GM23338 (cell line): ENCODE results near the gene MPND.

ENCODE experiments used
- CREB1 ChIP-seq: fragments of 250-450 bp; sonication (Bioruptor Pico); IDR thresholded peaks from 2 replicates; pipeline ENCODE4 v1.5.0; 2020; ENCODE audit warnings: low read depth, mild to moderate bottlenecking, moderate library complexity
- EZH2 ChIP-seq: fragments of 200-600 bp; sonication (generic); IDR thresholded peaks from one replicate; pipeline ENCODE4 v1.8.0; 2017; ENCODE audit warnings: antibody characterized with exemption, mild to moderate bottlenecking, low read depth; ENCODE audit not compliant: unreplicated experiment
- EZH2phosphoT487 ChIP-seq: fragments of 200-600 bp; sonication (generic); IDR thresholded peaks from one replicate; pipeline ENCODE4 v1.8.1; 2018; ENCODE audit warnings: antibody characterized with exemption; ENCODE audit not compliant: unreplicated experiment
- JUNB ChIP-seq: IDR thresholded peaks from one replicate; pipeline ENCODE4 v1.6.1; 2016; ENCODE audit warnings: antibody characterized with exemption; ENCODE audit not compliant: unreplicated experiment
- NANOG ChIP-seq: IDR thresholded peaks from 2 replicates; pipeline ENCODE4 v1.6.1; 2016; ENCODE audit warnings: antibody characterized with exemption, borderline replicate concordance
- POLR2AphosphoS5 ChIP-seq: IDR thresholded peaks from 2 replicates; pipeline ENCODE4 v1.6.1; 2016; ENCODE audit warnings: antibody characterized with exemption, low read depth
- STAT1 ChIP-seq: IDR thresholded peaks from one replicate; pipeline ENCODE4 v1.6.1; 2016; ENCODE audit warnings: antibody characterized with exemption; ENCODE audit not compliant: unreplicated experiment
- ZNF114 ChIP-seq: fragments of 250-450 bp; sonication (Bioruptor Pico); IDR thresholded peaks from 2 replicates; pipeline ENCODE4 v1.5.0; 2020; ENCODE audit warnings: mild to moderate bottlenecking, moderate library complexity
- TF ChIP-seq, protein P1 (sequence below), 2 experiments: fragments of 200-600 bp in 1 of 2; sonication (generic) in 1 of 2; conservative IDR thresholded peaks; 2 replicates each; pipeline versions ENCODE4 v1.5.1 to v1.6.1; 2016 to 2017; ENCODE audit warnings: antibody characterized with exemption in 2 of 2, low read depth in 2 of 2, mild to moderate bottlenecking in 2 of 2, moderate library complexity in 1 of 2
- TF ChIP-seq, protein P2 (sequence below): fragments of 250-450 bp; sonication (Bioruptor Pico); IDR thresholded peaks from 2 replicates; pipeline ENCODE4 v1.5.0; 2020; ENCODE audit warnings: mild to moderate bottlenecking, moderate library complexity
- TF ChIP-seq, protein P3 (sequence below): IDR thresholded peaks from 2 replicates; pipeline ENCODE4 v1.6.1; 2016; ENCODE audit warnings: antibody characterized with exemption
- TF ChIP-seq, protein P4 (sequence below): IDR thresholded peaks from one replicate; pipeline ENCODE4 v1.6.1; 2018; ENCODE audit warnings: antibody characterized with exemption; ENCODE audit not compliant: unreplicated experiment

DNA sequence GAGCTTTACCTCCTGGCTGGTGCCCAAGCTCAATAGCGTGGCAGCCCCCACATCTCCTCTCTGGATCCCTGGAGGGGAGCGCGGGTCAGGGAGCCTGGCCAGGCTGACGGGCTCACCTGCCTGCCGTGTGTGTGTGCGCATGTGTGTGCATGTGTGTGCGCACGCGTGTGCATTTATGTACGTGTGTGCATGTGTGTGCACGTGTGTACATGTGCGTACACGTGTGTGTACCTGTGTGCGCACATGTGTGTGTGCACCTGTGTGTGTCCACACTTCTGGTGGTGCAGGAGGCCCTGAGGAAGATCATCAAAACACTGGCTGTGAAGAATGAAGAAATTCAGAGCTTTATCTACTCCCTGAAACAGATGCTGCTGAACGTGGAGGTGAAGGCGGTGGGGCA, 37.7 kb upstream of the MPND start:
- TF ChIP-seq STAT1 (no peak), EZH2phosphoT487 (no peak), EZH2 (no peak), POLR2AphosphoS5 (no peak), CREB1 (CRISPR knock-in tag) (no peak), ZNF114 (no peak), JUNB (no peak), NANOG (no peak)
- TF ChIP-seq, protein P1, sequence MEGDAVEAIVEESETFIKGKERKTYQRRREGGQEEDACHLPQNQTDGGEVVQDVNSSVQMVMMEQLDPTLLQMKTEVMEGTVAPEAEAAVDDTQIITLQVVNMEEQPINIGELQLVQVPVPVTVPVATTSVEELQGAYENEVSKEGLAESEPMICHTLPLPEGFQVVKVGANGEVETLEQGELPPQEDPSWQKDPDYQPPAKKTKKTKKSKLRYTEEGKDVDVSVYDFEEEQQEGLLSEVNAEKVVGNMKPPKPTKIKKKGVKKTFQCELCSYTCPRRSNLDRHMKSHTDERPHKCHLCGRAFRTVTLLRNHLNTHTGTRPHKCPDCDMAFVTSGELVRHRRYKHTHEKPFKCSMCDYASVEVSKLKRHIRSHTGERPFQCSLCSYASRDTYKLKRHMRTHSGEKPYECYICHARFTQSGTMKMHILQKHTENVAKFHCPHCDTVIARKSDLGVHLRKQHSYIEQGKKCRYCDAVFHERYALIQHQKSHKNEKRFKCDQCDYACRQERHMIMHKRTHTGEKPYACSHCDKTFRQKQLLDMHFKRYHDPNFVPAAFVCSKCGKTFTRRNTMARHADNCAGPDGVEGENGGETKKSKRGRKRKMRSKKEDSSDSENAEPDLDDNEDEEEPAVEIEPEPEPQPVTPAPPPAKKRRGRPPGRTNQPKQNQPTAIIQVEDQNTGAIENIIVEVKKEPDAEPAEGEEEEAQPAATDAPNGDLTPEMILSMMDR (conservative IDR thresholded peaks at IDR 0.05; ENCODE audit: low read depth in 2 of 2) = no peak
- TF ChIP-seq, protein P2, sequence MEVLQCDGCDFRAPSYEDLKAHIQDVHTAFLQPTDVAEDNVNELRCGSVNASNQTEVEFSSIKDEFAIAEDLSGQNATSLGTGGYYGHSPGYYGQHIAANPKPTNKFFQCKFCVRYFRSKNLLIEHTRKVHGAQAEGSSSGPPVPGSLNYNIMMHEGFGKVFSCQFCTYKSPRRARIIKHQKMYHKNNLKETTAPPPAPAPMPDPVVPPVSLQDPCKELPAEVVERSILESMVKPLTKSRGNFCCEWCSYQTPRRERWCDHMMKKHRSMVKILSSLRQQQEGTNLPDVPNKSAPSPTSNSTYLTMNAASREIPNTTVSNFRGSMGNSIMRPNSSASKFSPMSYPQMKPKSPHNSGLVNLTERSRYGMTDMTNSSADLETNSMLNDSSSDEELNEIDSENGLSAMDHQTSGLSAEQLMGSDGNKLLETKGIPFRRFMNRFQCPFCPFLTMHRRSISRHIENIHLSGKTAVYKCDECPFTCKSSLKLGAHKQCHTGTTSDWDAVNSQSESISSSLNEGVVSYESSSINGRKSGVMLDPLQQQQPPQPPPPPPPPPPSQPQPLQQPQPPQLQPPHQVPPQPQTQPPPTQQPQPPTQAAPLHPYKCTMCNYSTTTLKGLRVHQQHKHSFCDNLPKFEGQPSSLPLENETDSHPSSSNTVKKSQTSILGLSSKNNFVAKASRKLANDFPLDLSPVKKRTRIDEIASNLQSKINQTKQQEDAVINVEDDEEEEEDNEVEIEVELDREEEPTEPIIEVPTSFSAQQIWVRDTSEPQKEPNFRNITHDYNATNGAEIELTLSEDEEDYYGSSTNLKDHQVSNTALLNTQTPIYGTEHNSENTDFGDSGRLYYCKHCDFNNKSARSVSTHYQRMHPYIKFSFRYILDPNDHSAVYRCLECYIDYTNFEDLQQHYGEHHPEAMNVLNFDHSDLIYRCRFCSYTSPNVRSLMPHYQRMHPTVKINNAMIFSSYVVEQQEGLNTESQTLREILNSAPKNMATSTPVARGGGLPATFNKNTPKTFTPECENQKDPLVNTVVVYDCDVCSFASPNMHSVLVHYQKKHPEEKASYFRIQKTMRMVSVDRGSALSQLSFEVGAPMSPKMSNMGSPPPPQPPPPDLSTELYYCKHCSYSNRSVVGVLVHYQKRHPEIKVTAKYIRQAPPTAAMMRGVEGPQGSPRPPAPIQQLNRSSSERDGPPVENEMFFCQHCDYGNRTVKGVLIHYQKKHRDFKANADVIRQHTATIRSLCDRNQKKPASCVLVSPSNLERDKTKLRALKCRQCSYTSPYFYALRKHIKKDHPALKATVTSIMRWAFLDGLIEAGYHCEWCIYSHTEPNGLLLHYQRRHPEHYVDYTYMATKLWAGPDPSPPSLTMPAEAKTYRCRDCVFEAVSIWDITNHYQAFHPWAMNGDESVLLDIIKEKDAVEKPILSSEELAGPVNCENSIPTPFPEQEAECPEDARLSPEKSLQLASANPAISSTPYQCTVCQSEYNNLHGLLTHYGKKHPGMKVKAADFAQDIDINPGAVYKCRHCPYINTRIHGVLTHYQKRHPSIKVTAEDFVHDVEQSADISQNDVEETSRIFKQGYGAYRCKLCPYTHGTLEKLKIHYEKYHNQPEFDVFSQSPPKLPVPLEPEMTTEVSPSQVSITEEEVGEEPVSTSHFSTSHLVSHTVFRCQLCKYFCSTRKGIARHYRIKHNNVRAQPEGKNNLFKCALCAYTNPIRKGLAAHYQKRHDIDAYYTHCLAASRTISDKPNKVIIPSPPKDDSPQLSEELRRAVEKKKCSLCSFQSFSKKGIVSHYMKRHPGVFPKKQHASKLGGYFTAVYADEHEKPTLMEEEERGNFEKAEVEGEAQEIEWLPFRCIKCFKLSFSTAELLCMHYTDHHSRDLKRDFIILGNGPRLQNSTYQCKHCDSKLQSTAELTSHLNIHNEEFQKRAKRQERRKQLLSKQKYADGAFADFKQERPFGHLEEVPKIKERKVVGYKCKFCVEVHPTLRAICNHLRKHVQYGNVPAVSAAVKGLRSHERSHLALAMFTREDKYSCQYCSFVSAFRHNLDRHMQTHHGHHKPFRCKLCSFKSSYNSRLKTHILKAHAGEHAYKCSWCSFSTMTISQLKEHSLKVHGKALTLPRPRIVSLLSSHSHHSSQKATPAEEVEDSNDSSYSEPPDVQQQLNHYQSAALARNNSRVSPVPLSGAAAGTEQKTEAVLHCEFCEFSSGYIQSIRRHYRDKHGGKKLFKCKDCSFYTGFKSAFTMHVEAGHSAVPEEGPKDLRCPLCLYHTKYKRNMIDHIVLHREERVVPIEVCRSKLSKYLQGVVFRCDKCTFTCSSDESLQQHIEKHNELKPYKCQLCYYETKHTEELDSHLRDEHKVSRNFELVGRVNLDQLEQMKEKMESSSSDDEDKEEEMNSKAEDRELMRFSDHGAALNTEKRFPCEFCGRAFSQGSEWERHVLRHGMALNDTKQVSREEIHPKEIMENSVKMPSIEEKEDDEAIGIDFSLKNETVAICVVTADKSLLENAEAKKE (CRISPR knock-in tag) = no peak
- TF ChIP-seq, protein P3, sequence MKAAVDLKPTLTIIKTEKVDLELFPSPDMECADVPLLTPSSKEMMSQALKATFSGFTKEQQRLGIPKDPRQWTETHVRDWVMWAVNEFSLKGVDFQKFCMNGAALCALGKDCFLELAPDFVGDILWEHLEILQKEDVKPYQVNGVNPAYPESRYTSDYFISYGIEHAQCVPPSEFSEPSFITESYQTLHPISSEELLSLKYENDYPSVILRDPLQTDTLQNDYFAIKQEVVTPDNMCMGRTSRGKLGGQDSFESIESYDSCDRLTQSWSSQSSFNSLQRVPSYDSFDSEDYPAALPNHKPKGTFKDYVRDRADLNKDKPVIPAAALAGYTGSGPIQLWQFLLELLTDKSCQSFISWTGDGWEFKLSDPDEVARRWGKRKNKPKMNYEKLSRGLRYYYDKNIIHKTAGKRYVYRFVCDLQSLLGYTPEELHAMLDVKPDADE = no peak
- TF ChIP-seq, protein P4, sequence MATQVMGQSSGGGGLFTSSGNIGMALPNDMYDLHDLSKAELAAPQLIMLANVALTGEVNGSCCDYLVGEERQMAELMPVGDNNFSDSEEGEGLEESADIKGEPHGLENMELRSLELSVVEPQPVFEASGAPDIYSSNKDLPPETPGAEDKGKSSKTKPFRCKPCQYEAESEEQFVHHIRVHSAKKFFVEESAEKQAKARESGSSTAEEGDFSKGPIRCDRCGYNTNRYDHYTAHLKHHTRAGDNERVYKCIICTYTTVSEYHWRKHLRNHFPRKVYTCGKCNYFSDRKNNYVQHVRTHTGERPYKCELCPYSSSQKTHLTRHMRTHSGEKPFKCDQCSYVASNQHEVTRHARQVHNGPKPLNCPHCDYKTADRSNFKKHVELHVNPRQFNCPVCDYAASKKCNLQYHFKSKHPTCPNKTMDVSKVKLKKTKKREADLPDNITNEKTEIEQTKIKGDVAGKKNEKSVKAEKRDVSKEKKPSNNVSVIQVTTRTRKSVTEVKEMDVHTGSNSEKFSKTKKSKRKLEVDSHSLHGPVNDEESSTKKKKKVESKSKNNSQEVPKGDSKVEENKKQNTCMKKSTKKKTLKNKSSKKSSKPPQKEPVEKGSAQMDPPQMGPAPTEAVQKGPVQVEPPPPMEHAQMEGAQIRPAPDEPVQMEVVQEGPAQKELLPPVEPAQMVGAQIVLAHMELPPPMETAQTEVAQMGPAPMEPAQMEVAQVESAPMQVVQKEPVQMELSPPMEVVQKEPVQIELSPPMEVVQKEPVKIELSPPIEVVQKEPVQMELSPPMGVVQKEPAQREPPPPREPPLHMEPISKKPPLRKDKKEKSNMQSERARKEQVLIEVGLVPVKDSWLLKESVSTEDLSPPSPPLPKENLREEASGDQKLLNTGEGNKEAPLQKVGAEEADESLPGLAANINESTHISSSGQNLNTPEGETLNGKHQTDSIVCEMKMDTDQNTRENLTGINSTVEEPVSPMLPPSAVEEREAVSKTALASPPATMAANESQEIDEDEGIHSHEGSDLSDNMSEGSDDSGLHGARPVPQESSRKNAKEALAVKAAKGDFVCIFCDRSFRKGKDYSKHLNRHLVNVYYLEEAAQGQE = no peak
